Measurements from ENCODE around the gene EHMT1.

Gene EHMT1

GRCh38 chr9:137829260-137829996 is 210.6 kb downstream of the EHMT1 start:
- DNase-seq (ENCODE audit: low read depth): no peak

GRCh38 chr9:137832191-137832700 is 213.4 kb downstream of the EHMT1 start:
- no peak for DNase-seq (ENCODE audit: low read depth)

- DNase-seq (ENCODE audit: low read depth): no peak
These were observed 214.2 kb downstream of the EHMT1 start for GRCh38 chr9:137832830-137833590.

- DNase-seq (ENCODE audit: low read depth): no peak
These were observed 215.2 kb downstream of the EHMT1 start for GRCh38 chr9:137833721-137834613.

DNA sequence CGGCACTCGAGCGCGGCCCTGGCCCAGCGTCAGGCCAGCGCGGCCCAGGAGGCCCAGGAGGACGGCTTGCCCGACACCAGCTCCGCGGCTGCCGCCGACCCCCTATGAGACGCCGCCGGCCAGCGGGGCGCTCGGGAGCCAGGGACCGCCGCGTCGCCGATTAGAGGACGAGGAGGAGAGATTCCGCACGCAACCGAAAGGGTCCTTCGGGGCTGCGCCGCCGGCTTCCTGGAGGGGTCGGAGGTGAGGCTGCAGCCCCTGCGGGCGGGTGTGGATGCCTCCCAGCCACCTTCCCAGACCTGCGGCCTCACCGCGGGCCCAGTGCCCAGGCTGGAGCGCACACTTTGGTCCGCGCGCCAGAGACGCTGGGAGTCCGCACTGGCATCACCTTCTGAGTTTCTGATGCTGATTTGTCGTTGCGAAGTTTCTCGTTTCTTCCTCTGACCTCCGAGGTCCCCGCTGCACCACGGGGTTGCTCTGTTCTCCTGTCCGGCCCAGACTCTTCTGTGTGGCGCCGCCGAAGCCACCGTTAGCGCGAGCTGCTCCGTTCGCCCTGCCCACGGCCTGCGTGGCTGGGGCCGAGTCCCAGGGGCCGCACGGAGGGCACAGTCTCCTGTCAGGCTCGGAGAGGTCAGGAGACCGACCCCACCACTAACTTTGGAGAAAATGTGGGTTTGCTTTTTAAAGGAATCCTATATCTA is 216.2 kb downstream of the EHMT1 start:
- DNase-seq (ENCODE audit: low read depth): no peak

GRCh38 chr9:137836151-137836830 is 217.5 kb downstream of the EHMT1 start:
- DNase-seq (ENCODE audit: low read depth): no peak

DNA sequence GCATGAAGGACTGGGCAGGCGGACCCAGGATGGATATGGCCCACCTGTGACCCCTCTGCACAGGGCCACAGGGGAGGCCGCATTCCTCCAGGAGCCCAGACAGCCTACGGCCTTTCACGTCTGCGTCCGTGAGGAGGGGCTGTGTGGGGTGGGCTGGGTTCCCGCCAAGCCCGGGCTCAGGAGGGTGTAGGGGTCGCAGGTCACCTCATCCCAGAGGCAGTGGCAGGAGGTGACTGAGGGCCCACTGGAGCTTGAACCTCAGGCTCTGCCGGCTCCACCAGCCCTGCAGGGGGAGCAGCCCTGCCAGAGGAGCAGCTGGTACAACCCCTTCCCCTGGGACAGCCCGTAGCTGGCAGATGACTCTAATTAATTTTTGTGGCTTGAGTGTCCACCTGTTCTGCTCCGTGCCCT is 218.0 kb downstream of the EHMT1 start:
- no peak for DNase-seq (ENCODE audit: low read depth)

- no peak for DNase-seq (ENCODE audit: low read depth)
These were observed 218.8 kb downstream of the EHMT1 start for GRCh38 chr9:137837345-137838278.

- no peak for DNase-seq (ENCODE audit: low read depth)
These were observed 219.8 kb downstream of the EHMT1 start for GRCh38 chr9:137838576-137838975.

GRCh38 chr9:137843355-137843754 is 224.6 kb downstream of the EHMT1 start:
- no peak for DNase-seq (ENCODE audit: low read depth)

DNA sequence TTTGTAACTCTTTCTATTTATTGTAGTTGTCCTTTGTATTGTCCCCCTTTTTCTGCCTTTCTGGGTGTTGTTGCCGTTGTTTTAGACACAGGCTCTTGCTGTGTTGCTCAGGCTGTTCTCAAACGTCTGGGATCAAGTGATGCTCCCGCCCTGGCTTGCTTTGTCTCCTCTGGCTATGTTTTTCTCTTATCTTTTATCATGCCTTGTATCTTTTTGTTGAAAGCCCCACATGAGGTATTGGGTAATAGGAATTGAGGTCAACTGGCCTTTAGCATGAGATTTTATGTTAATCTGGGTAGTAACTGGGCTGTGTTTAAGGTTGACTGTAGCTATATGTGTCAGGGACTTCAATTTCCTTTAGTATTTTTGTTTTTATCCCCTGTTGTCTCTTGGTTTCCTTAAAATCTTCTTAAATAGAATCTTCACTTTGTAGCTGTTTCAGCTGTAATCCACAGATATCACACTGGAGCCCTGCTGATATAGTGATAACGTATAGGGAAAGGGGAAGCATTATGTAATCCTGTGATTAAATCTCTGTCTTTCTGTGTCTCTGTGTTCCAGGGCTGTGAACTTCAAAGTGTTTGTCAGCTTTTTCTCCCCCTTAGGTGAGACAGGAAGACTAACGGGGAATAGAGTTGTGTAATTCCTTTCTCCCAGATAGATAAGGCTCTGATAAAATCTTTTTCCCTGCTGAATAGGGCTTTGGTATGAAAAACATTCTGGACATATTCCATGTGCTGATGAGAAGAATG is 232.9 kb downstream of the EHMT1 start:
- DNase-seq (ENCODE audit: low read depth): no peak

DNA sequence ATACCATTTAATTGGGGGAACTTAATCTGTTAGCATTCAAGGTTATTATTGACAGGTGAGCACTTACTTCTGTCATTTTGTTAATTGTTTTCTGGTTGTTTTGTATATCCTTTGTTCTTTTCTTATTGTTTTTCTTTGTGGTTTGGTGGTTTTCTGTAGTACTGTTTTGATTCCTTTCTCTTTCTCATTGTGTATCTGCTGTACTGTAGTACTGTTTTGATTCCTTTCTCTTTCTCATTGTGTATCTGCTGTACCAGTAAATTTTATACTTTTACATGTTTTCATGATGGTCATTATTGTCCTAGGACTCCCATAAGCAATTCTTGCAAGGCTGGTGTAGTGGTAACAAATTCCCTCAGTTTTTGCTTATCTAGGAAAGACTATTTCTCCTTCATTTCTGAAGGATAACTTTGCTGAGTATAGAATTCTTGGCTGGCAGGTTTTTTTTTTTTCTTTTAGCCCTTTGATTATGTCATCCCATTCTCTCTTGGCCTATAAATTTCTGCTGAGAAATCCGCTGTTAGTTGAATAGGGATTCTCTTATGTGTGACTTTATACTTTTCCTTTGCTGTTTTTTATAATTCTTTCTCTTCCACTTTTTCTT is 234.7 kb downstream of the EHMT1 start:
- no peak for DNase-seq (ENCODE audit: low read depth)

GRCh38 chr9:137860361-137860760 is 241.6 kb downstream of the EHMT1 start:
- no peak for DNase-seq (ENCODE audit: low read depth)

GRCh38 chr9:137865581-137866145 is 246.9 kb downstream of the EHMT1 start:
- no peak for DNase-seq (ENCODE audit: low read depth)

- DNase-seq (ENCODE audit: low read depth): no peak
These were observed 247.7 kb downstream of the EHMT1 start for GRCh38 chr9:137866226-137867141.

- no peak for DNase-seq (ENCODE audit: low read depth)
These were observed 251.6 kb downstream of the EHMT1 start for GRCh38 chr9:137870432-137870831.

DNA sequence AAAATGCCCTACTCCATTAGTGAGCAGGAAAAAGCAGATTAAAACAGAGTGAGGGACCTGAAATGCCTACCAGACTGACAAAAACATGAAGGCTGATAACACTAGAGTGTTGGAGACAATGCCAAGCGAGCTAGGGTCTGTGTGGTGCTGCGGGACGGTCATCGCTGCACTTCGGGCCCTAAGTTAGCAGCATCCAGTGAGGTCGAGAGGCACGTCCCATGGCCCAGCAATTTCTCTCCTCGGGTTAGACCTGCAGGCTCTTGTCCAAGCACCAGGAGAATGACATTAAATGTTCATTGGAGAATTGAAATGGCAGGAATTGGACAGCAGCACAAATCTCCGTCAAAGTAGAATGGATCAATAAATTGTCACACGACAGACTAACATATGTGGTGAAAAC is 253.5 kb downstream of the EHMT1 start:
- no peak for DNase-seq (ENCODE audit: low read depth)

Measured in activated T-helper 9 cell treated with anti-CD3 and anti-CD28 coated beads, Interleukin-2, amount 50 U/mL, for 16 hours (primary cell).